HG03354 (cell line): ENCODE data around the gene FRMD8.

Experiments used
- ATAC-seq: cut with Tn5 transposase; IDR thresholded peaks from one replicate; pipeline ENCODE4 v1.9.1; 2021; ENCODE audit warnings: mild to moderate bottlenecking; ENCODE audit not compliant: unreplicated experiment, poor library complexity, severe bottlenecking

The FRMD8 gene

GRCh38 chr11:65390996-65391395, 4.6 kb downstream of the FRMD8 start:
- ATAC-seq, result no peak

- ATAC-seq, result no peak
These were observed 5.9 kb downstream of the FRMD8 start for GRCh38 chr11:65392186-65392829.

GRCh38 chr11:65392899-65393298, 6.5 kb downstream of the FRMD8 start:
- no peak for ATAC-seq

GRCh38 chr11:65393513-65394079, 7.2 kb downstream of the FRMD8 start:
- ATAC-seq, result no peak

- no peak for ATAC-seq
These were observed 7.7 kb downstream of the FRMD8 start for GRCh38 chr11:65394125-65394536.

GRCh38 chr11:65395961-65396530, 9.6 kb downstream of the FRMD8 start:
- ATAC-seq, result no peak

GRCh38 chr11:65396769-65397745, 10.6 kb downstream of the FRMD8 start:
- no peak for ATAC-seq

- no peak for ATAC-seq
These were observed 12.0 kb downstream of the FRMD8 start for GRCh38 chr11:65398362-65398910.

- no peak for ATAC-seq
These were observed 12.8 kb downstream of the FRMD8 start for GRCh38 chr11:65399249-65399648.

- no peak for ATAC-seq
These were observed 13.4 kb downstream of the FRMD8 start for GRCh38 chr11:65399845-65400244.

- ATAC-seq, result no peak
These were observed 14.1 kb downstream of the FRMD8 start for GRCh38 chr11:65400307-65401072.

- ATAC-seq, result no peak
These were observed 14.8 kb downstream of the FRMD8 start for GRCh38 chr11:65401073-65401802.

GRCh38 chr11:65401803-65402248, 15.4 kb downstream of the FRMD8 start:
- ATAC-seq, result no peak

GRCh38 chr11:65402790-65403189, 16.4 kb downstream of the FRMD8 start:
- no peak for ATAC-seq

- ATAC-seq, result no peak
These were observed 17.2 kb downstream of the FRMD8 start for GRCh38 chr11:65403607-65404121.

- no peak for ATAC-seq
These were observed 17.8 kb downstream of the FRMD8 start for GRCh38 chr11:65404210-65404609.

GRCh38 chr11:65404638-65405339, 18.4 kb downstream of the FRMD8 start:
- ATAC-seq, result no peak
